ENCODE results near the gene DTWD1. TPM values are rescaled to one million over a fixed set of nuclear protein-coding genes. Genes with fewer than 3 reads are reported as not detected.

DTWD1 gene
- total RNA-seq, 1 experiment from 2014 or later, result 32.5 TPM

- no peaks in the 10 kb centered on the region for H3K36me3 Mint-ChIP-seq
- ChIA-PET POLR2A (no interaction called here), CTCF (no interaction called here)
- H3K27ac Mint-ChIP-seq, result no peak overlapping the region
- H3K4me3 Mint-ChIP-seq, result no peak overlapping the region
- H3K27me3 Mint-ChIP-seq (ENCODE audit: low read depth), result no peaks in the 10 kb centered on the region
- no peaks in the 10 kb centered on the region for H3K9me3 Mint-ChIP-seq
- DNase-seq (ENCODE audit: low spot score) (no peak), ATAC-seq (no peak)
- peaks cover 14% of the 10 kb centered on the region for H3K4me1 Mint-ChIP-seq
- no peak for TF ChIP-seq SMAD4 (CRISPR knock-in tag; IDR thresholded peaks at IDR 0.05)
Observed at GRCh38 chr15:49678655-49679054, 57.8 kb downstream of the DTWD1 start.

- H3K4me3 Mint-ChIP-seq, result no peak overlapping the region
- no peaks in the 10 kb centered on the region for H3K36me3 Mint-ChIP-seq
- CTCF ChIA-PET, result interaction anchor here (1.3 kb wide), 1 partner anchor 11 kb away, joined by 3 read pairs; no protein-coding TSS in a partner anchor
- H3K4me1 Mint-ChIP-seq, result no peaks in the 10 kb centered on the region
- no peak for DNase-seq (ENCODE audit: low spot score)
- no peak for ATAC-seq
- TF ChIP-seq ZNF281 (CRISPR knock-in tag; IDR thresholded peaks at IDR 0.05), result no peak
- TF ChIP-seq, protein P1, sequence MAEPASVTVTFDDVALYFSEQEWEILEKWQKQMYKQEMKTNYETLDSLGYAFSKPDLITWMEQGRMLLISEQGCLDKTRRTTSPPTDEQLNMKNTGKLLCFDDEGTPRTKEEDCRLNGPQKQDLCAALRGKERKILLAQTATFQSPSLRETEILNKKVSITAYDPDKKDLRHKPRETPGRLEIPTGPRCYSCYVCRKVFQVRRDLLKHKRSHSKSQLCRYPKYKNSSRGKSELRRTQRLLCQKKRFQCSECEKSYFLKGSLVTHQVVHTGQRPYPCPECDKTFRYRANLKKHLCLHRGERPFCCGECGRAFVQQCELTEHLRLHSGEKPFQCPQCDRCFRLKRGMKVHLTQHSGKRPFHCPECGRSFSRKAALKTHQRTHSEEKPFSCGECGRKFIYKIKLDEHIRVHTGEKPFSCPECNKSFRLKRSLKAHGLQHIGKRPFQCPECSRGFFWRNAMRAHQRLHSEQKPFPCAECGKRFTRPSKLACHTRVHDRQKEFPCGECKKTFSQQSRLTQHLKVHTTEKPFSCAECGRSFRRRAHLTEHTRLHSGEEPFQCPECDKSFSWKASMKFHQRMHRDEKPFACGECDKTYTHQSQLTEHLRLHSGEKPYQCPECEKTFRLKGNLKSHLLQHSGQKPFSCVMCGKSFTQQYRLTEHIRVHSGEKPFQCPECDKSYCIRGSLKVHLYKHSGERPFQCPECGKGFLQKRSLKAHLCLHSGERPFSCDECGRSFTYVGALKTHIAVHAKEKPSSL (CRISPR knock-in tag; conservative IDR thresholded peaks at IDR 0.05), result no peak
- no peak for TF ChIP-seq TP53 (CRISPR knock-in tag; IDR thresholded peaks at IDR 0.05)
- TF ChIP-seq TEAD1 (CRISPR knock-in tag; IDR thresholded peaks at IDR 0.05), result no peak
- TF ChIP-seq ZNF512 (CRISPR knock-in tag; IDR thresholded peaks at IDR 0.05; ENCODE audit: borderline replicate concordance), result no peak
- no peak for TF ChIP-seq ZNF121 (CRISPR knock-in tag; IDR thresholded peaks at IDR 0.05)
- TF ChIP-seq EMX1 (CRISPR knock-in tag; IDR thresholded peaks at IDR 0.05), result no peak
- TF ChIP-seq NR3C1 (CRISPR knock-in tag; conservative IDR thresholded peaks at IDR 0.05; ENCODE audit: low read depth), result no peak
- TF ChIP-seq, protein P2, sequence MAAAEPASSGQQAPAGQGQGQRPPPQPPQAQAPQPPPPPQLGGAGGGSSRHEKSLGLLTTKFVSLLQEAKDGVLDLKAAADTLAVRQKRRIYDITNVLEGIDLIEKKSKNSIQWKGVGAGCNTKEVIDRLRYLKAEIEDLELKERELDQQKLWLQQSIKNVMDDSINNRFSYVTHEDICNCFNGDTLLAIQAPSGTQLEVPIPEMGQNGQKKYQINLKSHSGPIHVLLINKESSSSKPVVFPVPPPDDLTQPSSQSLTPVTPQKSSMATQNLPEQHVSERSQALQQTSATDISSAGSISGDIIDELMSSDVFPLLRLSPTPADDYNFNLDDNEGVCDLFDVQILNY (CRISPR knock-in tag; IDR thresholded peaks at IDR 0.05), result no peak
- no peaks in the 10 kb centered on the region for H3K9me3 Mint-ChIP-seq
- H3K27ac Mint-ChIP-seq, result no peak overlapping the region
- no peaks in the 10 kb centered on the region for H3K27me3 Mint-ChIP-seq (ENCODE audit: low read depth)
- POLR2A ChIA-PET, result no interaction called here
Observed at GRCh38 chr15:49686599-49686998, 65.8 kb downstream of the DTWD1 start.

DNA sequence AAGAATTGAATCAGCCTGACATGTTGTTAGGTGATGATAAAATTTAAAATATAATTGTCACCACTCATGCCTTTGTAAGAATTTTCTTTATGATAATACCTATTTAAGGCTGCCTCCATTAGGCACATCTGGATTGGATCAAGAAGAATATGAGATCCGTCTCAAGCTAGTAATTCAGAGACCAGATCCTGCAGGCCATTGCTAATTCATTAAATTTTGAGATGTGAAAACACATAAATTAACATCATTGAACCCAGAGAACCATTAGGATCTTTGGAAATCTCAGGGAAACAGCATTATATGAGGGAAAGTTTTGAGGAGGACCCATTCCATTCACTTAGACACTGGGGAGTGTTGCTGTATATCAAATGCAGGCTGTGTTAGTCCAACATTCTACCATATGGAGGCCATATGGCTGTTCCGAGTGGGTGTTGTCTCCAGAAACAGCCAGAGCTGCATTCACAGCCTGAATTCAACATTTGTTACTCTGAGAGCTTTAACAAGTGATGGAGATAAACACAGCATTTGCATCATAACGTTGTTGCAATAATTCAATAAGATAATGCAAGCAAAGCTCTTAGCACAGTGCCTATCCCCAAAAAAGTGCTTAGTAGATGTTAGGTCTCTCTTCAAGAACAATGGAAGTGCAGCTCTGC is 67.4 kb downstream of the DTWD1 start:
- H3K27me3 Mint-ChIP-seq (ENCODE audit: low read depth), result no peaks in the 10 kb centered on the region
- H3K4me3 Mint-ChIP-seq, result no peak overlapping the region
- POLR2A ChIA-PET, result interaction anchor here (1.0 kb wide), 1 partner anchor 9 kb away, joined by 3 read pairs; no protein-coding TSS in a partner anchor
- H3K4me1 Mint-ChIP-seq, result peaks cover under 1% of the 10 kb centered on the region
- H3K36me3 Mint-ChIP-seq, result no peaks in the 10 kb centered on the region
- H3K27ac Mint-ChIP-seq, result no peak overlapping the region
- H3K9me3 Mint-ChIP-seq, result no peaks in the 10 kb centered on the region
- ATAC-seq (no peak), DNase-seq (ENCODE audit: low spot score) (no peak)
- CTCF ChIA-PET, result no interaction called here
- TF ChIP-seq TP53 (CRISPR knock-in tag; IDR thresholded peaks at IDR 0.05) (no peak), ZNF219 (CRISPR knock-in tag; IDR thresholded peaks at IDR 0.05; ENCODE audit: borderline replicate concordance) (no peak), NFYB (CRISPR knock-in tag; conservative IDR thresholded peaks at IDR 0.05; ENCODE audit: low read depth) (no peak), CDX4 (CRISPR knock-in tag; IDR thresholded peaks at IDR 0.05; ENCODE audit: borderline replicate concordance) (no peak), E2F4 (CRISPR knock-in tag; IDR thresholded peaks at IDR 0.05; ENCODE audit: borderline replicate concordance, low read depth) (no peak), ATF3 (CRISPR knock-in tag; conservative IDR thresholded peaks at IDR 0.05) (no peak), JUN (CRISPR knock-in tag; IDR thresholded peaks at IDR 0.05) (no peak), HMGA2 (CRISPR knock-in tag; IDR thresholded peaks at IDR 0.05) (no peak), ZNF671 (CRISPR knock-in tag; IDR thresholded peaks at IDR 0.05) (no peak), NR3C1 (CRISPR knock-in tag; conservative IDR thresholded peaks at IDR 0.05; ENCODE audit: low read depth) (no peak)

Data from WTC11 (cell line).